AG10803 (cell line): Measurements from ENCODE around the gene OR10P1.

Experiments used
- DNase-seq: peaks from one replicate; pipeline ENCODE4 v3.0.0; 2010; ENCODE audit warnings: low read depth
- H3K4me3 ChIP-seq: 2 replicates; pipeline ENCODE4 v1.5.1; 2011; ENCODE audit warnings: mild to moderate bottlenecking, low read length, control low read depth
- TF ChIP-seq, protein P1 (sequence below): conservative IDR thresholded peaks from 2 replicates; pipeline ENCODE4 v1.5.1; 2011; ENCODE audit warnings: mild to moderate bottlenecking, low read length, control low read depth, inconsistent platforms

The OR10P1 gene

DNA sequence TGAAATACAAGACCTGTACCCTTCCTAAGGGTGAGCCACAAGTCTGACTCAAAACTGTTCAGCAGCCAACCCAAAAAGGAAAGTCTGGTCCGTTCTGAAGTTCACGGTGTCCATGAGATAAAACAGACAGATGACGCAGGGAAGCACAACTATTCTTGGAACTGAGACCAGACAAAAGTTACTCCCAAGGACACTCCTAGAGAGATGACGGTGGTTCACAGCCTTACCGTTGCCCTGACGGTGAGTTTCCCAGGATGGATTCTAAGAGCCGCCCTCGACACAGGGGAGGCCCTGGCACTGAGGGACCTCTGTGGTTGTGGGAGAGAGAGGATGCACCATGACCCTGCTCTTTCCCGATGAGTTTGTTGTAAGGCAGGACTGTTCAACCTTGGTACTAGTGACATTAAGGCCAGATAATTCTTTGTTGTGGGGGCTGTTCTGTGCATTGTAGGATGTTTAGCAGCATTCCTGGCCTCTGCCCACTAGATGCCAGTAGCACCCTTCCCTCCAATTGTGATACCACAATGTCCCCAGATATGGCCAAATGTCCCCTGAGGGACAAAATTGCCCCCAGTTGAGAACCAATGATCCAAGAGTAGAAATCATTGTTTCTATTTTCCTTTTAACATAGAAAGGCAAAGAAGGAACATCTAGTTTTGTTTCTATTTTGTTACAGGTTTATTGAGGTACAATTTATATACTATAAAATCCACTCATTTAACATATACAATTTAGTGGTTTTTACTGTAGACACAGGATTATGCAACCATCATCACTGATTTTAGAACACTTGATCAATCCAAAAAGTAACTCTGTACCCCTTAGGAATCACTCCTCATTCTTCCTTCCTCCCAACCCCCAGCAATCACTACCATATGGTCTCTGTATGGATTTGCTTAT, 23.0 kb downstream of the OR10P1 start:
- TF ChIP-seq, protein P1, sequence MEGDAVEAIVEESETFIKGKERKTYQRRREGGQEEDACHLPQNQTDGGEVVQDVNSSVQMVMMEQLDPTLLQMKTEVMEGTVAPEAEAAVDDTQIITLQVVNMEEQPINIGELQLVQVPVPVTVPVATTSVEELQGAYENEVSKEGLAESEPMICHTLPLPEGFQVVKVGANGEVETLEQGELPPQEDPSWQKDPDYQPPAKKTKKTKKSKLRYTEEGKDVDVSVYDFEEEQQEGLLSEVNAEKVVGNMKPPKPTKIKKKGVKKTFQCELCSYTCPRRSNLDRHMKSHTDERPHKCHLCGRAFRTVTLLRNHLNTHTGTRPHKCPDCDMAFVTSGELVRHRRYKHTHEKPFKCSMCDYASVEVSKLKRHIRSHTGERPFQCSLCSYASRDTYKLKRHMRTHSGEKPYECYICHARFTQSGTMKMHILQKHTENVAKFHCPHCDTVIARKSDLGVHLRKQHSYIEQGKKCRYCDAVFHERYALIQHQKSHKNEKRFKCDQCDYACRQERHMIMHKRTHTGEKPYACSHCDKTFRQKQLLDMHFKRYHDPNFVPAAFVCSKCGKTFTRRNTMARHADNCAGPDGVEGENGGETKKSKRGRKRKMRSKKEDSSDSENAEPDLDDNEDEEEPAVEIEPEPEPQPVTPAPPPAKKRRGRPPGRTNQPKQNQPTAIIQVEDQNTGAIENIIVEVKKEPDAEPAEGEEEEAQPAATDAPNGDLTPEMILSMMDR: peak; percentile 48
- no peak overlapping the region for H3K4me3 ChIP-seq
- DNase-seq: peak; percentile 5

DNA sequence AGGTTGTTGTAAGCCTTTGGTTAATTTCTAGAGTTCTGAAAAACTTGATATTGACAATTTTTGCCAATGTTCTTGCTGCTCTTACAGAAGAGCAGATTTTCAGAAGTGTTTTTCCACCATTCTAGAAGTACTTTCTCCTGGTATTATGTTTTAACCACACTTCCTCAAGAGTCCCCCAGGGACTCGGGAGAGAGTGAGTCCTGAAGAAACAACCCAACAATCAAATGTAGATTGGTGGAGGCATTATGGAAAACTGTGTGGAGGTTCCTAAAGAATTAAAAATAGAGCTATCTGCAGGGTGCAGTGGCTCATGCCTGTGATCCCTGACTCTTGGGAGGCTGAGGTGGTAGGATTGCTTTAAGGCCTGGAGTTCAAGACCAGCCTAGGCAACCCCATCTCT, 26.7 kb downstream of the OR10P1 start:
- no peak overlapping the region for H3K4me3 ChIP-seq
- TF ChIP-seq, protein P1: no peak
- DNase-seq: no peak

DNA sequence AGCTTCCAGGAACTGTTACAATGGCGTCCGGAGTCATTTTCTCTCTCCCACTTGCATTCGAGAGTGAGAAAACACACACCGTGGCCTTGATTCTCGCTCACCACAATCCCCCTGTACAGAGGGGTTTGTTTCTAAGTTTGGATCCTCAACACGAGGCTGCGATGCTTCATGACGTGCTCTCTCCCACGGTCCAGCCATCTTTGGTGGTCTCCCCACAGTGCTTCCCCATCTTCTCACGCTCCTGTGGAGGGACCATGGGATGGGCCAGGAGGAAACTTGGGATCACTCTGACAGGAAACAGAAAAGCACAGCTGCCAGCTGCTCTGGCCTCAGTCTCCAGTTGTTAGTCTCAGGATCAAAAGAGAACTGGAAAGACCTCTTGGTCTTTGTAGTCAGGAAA, 28.1 kb downstream of the OR10P1 start:
- TF ChIP-seq, protein P1: no peak
- no peak overlapping the region for H3K4me3 ChIP-seq
- no peak for DNase-seq

DNA sequence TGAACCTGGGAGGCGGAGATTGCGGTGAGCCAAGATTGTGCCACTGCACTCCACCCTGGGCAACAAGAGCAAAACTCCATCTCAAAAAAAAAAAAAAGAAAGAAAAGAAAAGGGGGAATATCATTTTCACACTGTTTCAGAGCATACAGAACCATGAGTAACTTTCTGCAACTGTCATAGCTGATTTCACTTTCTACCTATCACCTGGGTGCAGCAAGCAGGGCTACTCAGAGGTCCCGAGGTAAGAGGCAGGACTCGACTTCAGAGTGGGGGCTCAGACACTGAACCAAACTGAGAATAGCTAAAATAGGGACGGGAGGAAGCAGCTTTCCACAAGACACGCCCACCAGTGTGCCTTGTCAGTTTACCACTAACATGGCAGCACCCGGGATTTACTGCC, 29.8 kb downstream of the OR10P1 start:
- TF ChIP-seq, protein P1: no peak
- no peak overlapping the region for H3K4me3 ChIP-seq
- DNase-seq: no peak

DNA sequence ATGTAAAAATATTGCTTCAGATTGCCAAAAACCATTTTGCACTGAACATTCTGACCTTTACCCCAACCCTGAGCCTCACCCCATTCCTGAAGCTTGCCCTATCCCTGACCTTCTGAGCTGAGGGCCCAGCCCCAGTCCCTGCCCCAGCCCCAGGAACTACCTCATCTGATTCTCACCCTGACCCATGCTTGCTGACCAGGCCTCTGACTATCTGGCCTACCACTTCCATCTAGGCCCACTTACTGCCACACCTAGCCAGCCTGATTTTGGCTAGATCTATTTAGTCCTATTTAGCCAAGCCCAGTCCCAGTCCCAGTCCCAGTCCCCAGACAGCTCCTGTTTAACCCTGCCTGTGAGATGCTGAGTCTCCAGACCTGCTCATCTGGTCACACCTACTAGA, 33.6 kb downstream of the OR10P1 start:
- TF ChIP-seq, protein P1: no peak
- DNase-seq: no peak
- no peak overlapping the region for H3K4me3 ChIP-seq

DNA sequence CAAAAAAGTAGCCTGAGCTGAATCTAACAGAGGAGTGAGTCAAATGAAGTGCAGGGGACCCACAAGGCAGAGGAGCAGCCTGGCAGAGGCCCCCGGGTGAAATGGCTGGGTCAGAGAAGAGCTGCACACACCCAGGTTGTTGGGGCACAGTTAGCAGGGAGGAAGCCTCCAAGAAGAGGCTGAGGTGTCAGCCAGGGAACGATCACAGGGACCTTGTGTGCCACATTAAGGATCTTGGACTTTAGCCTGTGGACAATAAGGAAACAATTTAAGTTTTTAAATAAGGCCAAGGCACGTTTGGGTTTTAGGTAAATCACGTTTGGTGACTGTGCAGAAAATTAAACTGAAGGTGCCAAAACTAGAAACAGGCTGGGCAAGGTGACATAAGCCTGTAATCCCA, 35.1 kb downstream of the OR10P1 start:
- TF ChIP-seq, protein P1: no peak
- no peak for DNase-seq
- no peak overlapping the region for H3K4me3 ChIP-seq

DNA sequence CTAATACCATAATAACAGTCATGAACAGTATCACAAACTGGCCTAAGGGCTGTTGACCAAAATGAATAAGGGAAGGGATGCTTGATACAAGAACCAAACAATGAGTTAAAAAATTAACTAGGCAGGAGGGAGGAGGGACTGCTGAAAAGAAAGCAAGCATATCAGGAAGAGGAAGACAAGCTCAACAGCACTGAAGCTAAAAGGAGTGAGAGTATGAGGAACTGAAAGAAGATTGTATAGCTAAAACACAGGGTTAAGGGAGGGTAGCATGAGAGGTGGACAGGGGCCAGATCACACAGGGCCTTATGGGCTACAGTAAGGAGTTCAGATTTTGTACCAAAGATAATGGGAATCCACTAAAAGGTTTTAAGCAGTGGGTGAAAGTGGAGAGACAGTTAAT, 36.9 kb downstream of the OR10P1 start:
- no peak for DNase-seq
- no peak overlapping the region for H3K4me3 ChIP-seq
- TF ChIP-seq, protein P1: no peak
